HL-60 (cell line): Measurements from ENCODE around the gene PDE1C.

ENCODE experiments used
- DNase-seq, 2 experiments: peaks; one replicate each; pipeline ENCODE4 v3.0.0-alpha.2; 2010 to 2020; ENCODE audit warnings: low read depth in 1 of 2, low spot score in 1 of 2
- H3K27ac ChIP-seq: fragments of 250-450 bp; sonication (Bioruptor Pico); replicated peaks from 2 replicates; pipeline ENCODE4 v1.5.1; 2020; ENCODE audit warnings: mild to moderate bottlenecking, moderate library complexity
- H3K27me3 ChIP-seq: fragments of 250-450 bp; sonication (Bioruptor Pico); 2 replicates; pipeline ENCODE4 v1.5.1; 2021; ENCODE audit warnings: mild to moderate bottlenecking, moderate library complexity; ENCODE audit not compliant: insufficient read depth, poor library complexity, severe bottlenecking
- H3K4me3 ChIP-seq: replicated peaks from 2 replicates; pipeline ENCODE4 v1.5.1; 2011; ENCODE audit warnings: mild to moderate bottlenecking, control low read depth, low read length; ENCODE audit not compliant: insufficient read depth
- GABPA ChIP-seq: IDR thresholded peaks from 2 replicates; pipeline ENCODE4 v1.6.1; 2012; ENCODE audit warnings: low read depth
- POLR2AphosphoS5 ChIP-seq: IDR thresholded peaks from 2 replicates; pipeline ENCODE4 v1.6.1; 2012; ENCODE audit warnings: low read depth
- SPI1 ChIP-seq: IDR thresholded peaks from 2 replicates; pipeline ENCODE4 v1.6.1; 2012; ENCODE audit warnings: low read depth, mild to moderate bottlenecking, borderline replicate concordance
- TF ChIP-seq, protein P1 (sequence below): IDR thresholded peaks from 2 replicates; pipeline ENCODE4 v1.6.1; 2012; ENCODE audit warnings: low read depth; ENCODE audit not compliant: insufficient replicate concordance
- TF ChIP-seq, protein P2 (sequence below): IDR thresholded peaks from one replicate; pipeline ENCODE4 v1.5.1; 2011; ENCODE audit warnings: low read length, control low read depth, inconsistent platforms; ENCODE audit not compliant: insufficient read depth

PDE1C gene

DNA sequence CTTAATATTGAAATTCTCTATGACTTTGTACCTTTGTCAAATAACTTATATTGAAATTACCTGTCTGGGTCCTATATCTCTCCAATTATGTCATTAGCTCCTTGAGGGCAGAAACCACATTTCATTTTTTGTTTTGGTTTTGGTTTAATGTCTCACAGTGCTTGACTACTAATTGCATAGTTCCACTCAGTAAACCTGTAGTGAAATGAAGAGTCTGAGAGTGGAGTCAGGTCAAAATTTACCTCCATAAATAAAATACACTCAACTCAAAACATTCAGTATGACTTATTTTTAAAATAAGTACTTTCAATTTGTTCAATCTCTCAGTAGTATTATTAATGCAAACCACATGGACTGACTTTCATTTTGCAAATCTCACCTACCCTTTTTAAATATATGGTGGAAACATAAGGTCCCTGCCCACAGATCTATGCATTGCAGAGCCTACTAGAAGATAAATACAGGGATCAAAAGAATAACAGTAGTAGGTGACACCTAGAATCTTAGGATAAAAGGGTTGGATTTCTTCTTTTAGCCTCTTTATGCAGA lies 32.5 kb downstream of the PDE1C start:
- peaks cover 2% of the 10 kb centered on the region for H3K27me3 ChIP-seq
- H3K4me3 ChIP-seq, result no peak overlapping the region
- no peak overlapping the region for H3K27ac ChIP-seq
- no peak for DNase-seq
- no peak for TF ChIP-seq POLR2AphosphoS5
- no peak for TF ChIP-seq SPI1
- TF ChIP-seq GABPA, result no peak
- TF ChIP-seq, protein P1, sequence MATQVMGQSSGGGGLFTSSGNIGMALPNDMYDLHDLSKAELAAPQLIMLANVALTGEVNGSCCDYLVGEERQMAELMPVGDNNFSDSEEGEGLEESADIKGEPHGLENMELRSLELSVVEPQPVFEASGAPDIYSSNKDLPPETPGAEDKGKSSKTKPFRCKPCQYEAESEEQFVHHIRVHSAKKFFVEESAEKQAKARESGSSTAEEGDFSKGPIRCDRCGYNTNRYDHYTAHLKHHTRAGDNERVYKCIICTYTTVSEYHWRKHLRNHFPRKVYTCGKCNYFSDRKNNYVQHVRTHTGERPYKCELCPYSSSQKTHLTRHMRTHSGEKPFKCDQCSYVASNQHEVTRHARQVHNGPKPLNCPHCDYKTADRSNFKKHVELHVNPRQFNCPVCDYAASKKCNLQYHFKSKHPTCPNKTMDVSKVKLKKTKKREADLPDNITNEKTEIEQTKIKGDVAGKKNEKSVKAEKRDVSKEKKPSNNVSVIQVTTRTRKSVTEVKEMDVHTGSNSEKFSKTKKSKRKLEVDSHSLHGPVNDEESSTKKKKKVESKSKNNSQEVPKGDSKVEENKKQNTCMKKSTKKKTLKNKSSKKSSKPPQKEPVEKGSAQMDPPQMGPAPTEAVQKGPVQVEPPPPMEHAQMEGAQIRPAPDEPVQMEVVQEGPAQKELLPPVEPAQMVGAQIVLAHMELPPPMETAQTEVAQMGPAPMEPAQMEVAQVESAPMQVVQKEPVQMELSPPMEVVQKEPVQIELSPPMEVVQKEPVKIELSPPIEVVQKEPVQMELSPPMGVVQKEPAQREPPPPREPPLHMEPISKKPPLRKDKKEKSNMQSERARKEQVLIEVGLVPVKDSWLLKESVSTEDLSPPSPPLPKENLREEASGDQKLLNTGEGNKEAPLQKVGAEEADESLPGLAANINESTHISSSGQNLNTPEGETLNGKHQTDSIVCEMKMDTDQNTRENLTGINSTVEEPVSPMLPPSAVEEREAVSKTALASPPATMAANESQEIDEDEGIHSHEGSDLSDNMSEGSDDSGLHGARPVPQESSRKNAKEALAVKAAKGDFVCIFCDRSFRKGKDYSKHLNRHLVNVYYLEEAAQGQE, result no peak
- TF ChIP-seq, protein P2, sequence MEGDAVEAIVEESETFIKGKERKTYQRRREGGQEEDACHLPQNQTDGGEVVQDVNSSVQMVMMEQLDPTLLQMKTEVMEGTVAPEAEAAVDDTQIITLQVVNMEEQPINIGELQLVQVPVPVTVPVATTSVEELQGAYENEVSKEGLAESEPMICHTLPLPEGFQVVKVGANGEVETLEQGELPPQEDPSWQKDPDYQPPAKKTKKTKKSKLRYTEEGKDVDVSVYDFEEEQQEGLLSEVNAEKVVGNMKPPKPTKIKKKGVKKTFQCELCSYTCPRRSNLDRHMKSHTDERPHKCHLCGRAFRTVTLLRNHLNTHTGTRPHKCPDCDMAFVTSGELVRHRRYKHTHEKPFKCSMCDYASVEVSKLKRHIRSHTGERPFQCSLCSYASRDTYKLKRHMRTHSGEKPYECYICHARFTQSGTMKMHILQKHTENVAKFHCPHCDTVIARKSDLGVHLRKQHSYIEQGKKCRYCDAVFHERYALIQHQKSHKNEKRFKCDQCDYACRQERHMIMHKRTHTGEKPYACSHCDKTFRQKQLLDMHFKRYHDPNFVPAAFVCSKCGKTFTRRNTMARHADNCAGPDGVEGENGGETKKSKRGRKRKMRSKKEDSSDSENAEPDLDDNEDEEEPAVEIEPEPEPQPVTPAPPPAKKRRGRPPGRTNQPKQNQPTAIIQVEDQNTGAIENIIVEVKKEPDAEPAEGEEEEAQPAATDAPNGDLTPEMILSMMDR, result no peak

DNA sequence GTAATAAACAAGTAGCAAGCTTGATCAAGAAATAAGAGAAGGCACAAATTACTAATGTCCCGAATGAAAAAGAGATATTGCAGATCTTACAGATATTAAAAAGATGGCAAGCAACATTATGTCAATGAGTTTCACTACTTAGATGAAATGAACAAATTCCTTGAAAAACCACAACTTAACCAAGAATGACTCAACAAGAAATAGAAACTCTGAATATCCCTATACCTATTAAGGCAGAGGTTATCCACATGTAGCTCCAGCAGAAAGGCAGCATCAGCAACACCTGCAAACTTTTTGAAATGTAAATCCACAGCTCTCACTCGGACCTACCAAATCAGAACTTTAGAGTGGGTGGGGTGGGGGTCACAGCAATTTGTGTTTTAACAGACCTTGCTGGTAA lies 33.6 kb downstream of the PDE1C start:
- no peak for DNase-seq
- no peak for TF ChIP-seq GABPA
- Histone ChIP-seq H3K27ac (no peak overlapping the region), H3K4me3 (no peak overlapping the region), H3K27me3 (peaks cover 2% of the 10 kb centered on the region)

DNA sequence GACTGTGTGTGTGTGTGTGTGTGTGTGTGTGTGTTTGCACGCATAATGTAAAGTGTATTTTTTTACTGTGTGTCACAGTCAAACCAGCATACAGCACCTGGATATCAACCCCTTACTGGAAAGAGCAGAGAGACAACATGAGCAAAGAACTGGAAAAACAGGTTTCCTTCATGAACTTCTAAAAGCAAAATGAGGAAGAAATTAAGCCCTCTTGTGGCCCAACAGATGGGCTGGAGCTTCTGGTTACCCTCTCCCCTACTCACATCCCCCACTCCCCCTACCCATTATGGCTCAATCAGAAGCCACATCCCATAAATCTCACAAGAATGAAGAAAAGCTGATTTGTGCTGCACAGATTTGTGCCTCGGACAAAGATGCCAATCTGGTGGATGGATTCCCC lies 36.2 kb downstream of the PDE1C start:
- Histone ChIP-seq H3K27ac (no peak overlapping the region), H3K4me3 (no peak overlapping the region), H3K27me3 (no peaks in the 10 kb centered on the region)
- TF ChIP-seq POLR2AphosphoS5 (no peak), SPI1 (no peak), GABPA (no peak)
- TF ChIP-seq, protein P1, result no peak
- TF ChIP-seq, protein P2, result no peak
- DNase-seq, result no peak

DNA sequence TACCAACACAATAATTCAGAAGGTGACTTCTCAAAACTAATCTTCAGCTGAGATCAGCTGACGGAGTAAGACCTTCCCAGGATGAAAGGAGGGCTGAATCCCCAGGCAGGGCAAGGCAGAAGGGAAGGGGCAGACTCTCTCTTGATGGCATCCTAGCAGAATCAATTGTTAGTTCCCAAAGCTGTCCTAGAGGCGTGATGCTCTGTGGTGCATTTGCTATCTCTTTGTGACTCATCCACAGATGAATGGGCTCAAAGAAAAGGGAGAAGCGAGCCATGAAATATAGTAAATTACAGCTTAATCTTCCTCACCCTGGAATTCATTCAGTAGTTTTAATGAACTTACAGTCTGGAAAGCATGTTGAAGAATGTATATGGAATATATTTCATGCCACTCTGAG lies 37.2 kb downstream of the PDE1C start:
- TF ChIP-seq SPI1 (no peak), POLR2AphosphoS5 (no peak), GABPA (no peak)
- TF ChIP-seq, protein P2, result no peak
- TF ChIP-seq, protein P1, result no peak
- H3K4me3 ChIP-seq, result no peak overlapping the region
- H3K27me3 ChIP-seq, result no peaks in the 10 kb centered on the region
- DNase-seq, result no peak
- H3K27ac ChIP-seq, result no peak overlapping the region
